Endothelial cell of umbilical vein (primary cell): Measurements from ENCODE around the gene COTL1. TPM values are rescaled to one million over a fixed set of nuclear protein-coding genes. Genes with fewer than 3 reads are reported as not detected.

Experiments
- BruUV-seq: library from RNA; stranded (reverse); fragments of 400-500 nt; replicated peaks from 2 replicates; lab custom pipeline; 2021; lab: Mats Ljungman, UMichigan
- CTCF ChIA-PET: fragments of 300-600, 350-600 bp; sonication (Branson Sonifier 250); formaldehyde crosslinking; loops from one replicate; lab custom pipeline; 2021; ENCODE audit warnings: antibody characterized with exemption, inconsistent platforms; lab: Charles Lee
- POLR2A ChIA-PET: fragments of 300-600, 350-600 bp; sonication (Branson Sonifier 250); formaldehyde crosslinking; loops from one replicate; lab custom pipeline; 2021; ENCODE audit warnings: antibody characterized with exemption, inconsistent platforms; lab: Charles Lee
- DNase-seq: peaks from one replicate; pipeline ENCODE4 v3.0.0-alpha.2; 2011; ENCODE audit warnings: low read depth, low spot score
- FAIRE-seq: peaks from 2 replicates; lab custom pipeline; 2011; peaks lifted over from hg19 to GRCh38; lab: Jason Lieb, UNC
- H2AFZ ChIP-seq: 2 replicates; pipeline ENCODE4 v1.6.0; 2012; ENCODE audit warnings: low read depth, low read length, control low read depth, inconsistent platforms
- H3K27ac ChIP-seq: 2 replicates; pipeline ENCODE4 v1.5.1; 2011; ENCODE audit warnings: low read depth, mild to moderate bottlenecking, control low read depth, low read length, moderate library complexity; ENCODE audit not compliant: insufficient read depth
- H3K27me3 ChIP-seq, 2 experiments: 2 replicates each; pipeline versions ENCODE4 v1.6.0 to v1.6.1; 2011; ENCODE audit warnings: low read length in 2 of 2, mixed read lengths in 1 of 2; ENCODE audit not compliant: control insufficient read depth in 2 of 2, insufficient read depth in 2 of 2
- H3K36me3 ChIP-seq, 2 experiments: 2 replicates in 1 of 2; 3 replicates in 1 of 2; pipeline ENCODE4 v1.5.1; 2011; ENCODE audit warnings: low read length in 2 of 2, mild to moderate bottlenecking in 1 of 2, moderate library complexity in 1 of 2; ENCODE audit not compliant: control insufficient read depth in 2 of 2, insufficient read depth in 2 of 2; ENCODE audit errors: extremely low read depth in 1 of 2
- H3K4me1 ChIP-seq: 3 replicates; pipeline ENCODE4 v1.5.1; 2011; ENCODE audit warnings: mild to moderate bottlenecking, low read length; ENCODE audit not compliant: control insufficient read depth, insufficient read depth; ENCODE audit errors: extremely low read depth
- H3K4me2 ChIP-seq: 2 replicates; pipeline ENCODE4 v1.6.1; 2011; ENCODE audit warnings: low read length, control low read depth, mixed read lengths; ENCODE audit not compliant: insufficient read depth
- H3K4me3 ChIP-seq, 3 experiments: fragments of 200-600 bp in 1 of 3; sonication (generic), shearing (Covaris generic) in 1 of 3; replicated peaks in 1 of 3; 2 replicates each; pipeline ENCODE4 v1.5.1; 2011 to 2016; ENCODE audit warnings: control low read depth in 3 of 3, low read length in 3 of 3, mild to moderate bottlenecking in 2 of 3, inconsistent platforms in 1 of 3, low read depth in 1 of 3, moderate library complexity in 1 of 3; ENCODE audit not compliant: insufficient read depth in 1 of 3
- H3K79me2 ChIP-seq: 2 replicates; pipeline ENCODE4 v1.6.0; 2012; ENCODE audit warnings: low read length, inconsistent platforms; ENCODE audit not compliant: control insufficient read depth, insufficient read depth
- H3K9ac ChIP-seq: replicated peaks from 2 replicates; pipeline ENCODE3; 2011; ENCODE audit warnings: low read length, control low read depth; ENCODE audit not compliant: insufficient read depth; ENCODE audit errors: extremely low read depth
- H3K9me1 ChIP-seq: replicated peaks from 3 replicates; pipeline ENCODE4 v1.6.0; 2011; ENCODE audit warnings: mild to moderate bottlenecking, low read length; ENCODE audit not compliant: control insufficient read depth, insufficient read depth; ENCODE audit errors: extremely low read depth
- H3K9me3 ChIP-seq: replicated peaks from 2 replicates; pipeline ENCODE4 v1.5.1; 2012; ENCODE audit warnings: low read length, inconsistent platforms; ENCODE audit not compliant: control insufficient read depth, insufficient read depth
- H4K20me1 ChIP-seq: replicated peaks from 2 replicates; pipeline ENCODE3; 2011; ENCODE audit warnings: mild to moderate bottlenecking, low read length; ENCODE audit not compliant: control insufficient read depth, insufficient read depth; ENCODE audit errors: extremely low read depth
- CTCF ChIP-seq, 2 donors: IDR thresholded peaks; 1 replicate in 1 of 2; 2 replicates in 1 of 2; pipeline ENCODE4 v1.5.1; 2011; ENCODE audit warnings: low read length in 2 of 2, mild to moderate bottlenecking in 2 of 2, moderate library complexity in 2 of 2, control low read depth in 1 of 2, inconsistent platforms in 1 of 2, low read depth in 1 of 2; ENCODE audit not compliant: insufficient read depth in 1 of 2; ENCODE audit errors: extremely low read depth in 1 of 2
- EZH2 ChIP-seq: IDR thresholded peaks from 2 replicates; pipeline ENCODE4 v1.6.1; 2012; ENCODE audit warnings: borderline replicate concordance, low read depth, mild to moderate bottlenecking, moderate library complexity, low read length, inconsistent platforms; ENCODE audit not compliant: severe bottlenecking
- FOS ChIP-seq: IDR thresholded peaks from 2 replicates; pipeline ENCODE4 v1.6.1; 2011; ENCODE audit warnings: mild to moderate bottlenecking, low read length, moderate library complexity, borderline replicate concordance; ENCODE audit not compliant: insufficient read depth
- GATA2 ChIP-seq: IDR thresholded peaks from 2 replicates; pipeline ENCODE4 v1.7.0; 2011; ENCODE audit warnings: low read depth, mild to moderate bottlenecking, moderate library complexity, mixed read lengths, low read length; ENCODE audit not compliant: insufficient read length, insufficient read depth
- JUN ChIP-seq: IDR thresholded peaks from 2 replicates; pipeline ENCODE4 v1.6.1; 2011; ENCODE audit warnings: borderline replicate concordance, low read depth; ENCODE audit not compliant: insufficient read length, insufficient read depth
- MAX ChIP-seq: IDR thresholded peaks from 2 replicates; pipeline ENCODE4 v1.6.1; 2011; ENCODE audit not compliant: insufficient read depth, insufficient read length
- MYC ChIP-seq: IDR thresholded peaks from one replicate; pipeline ENCODE4 v1.6.1; 2011; ENCODE audit warnings: mild to moderate bottlenecking, low read depth, low read length
- POLR2A ChIP-seq: IDR thresholded peaks from 2 replicates; pipeline ENCODE4 v1.6.1; 2012; ENCODE audit warnings: low read depth, mild to moderate bottlenecking, control low read depth, low read length
- POLR2AphosphoS5 ChIP-seq: IDR thresholded peaks from 2 replicates; pipeline ENCODE4 v1.6.1; 2012; ENCODE audit warnings: low read depth, mild to moderate bottlenecking, control low read depth, low read length, moderate library complexity; ENCODE audit not compliant: insufficient read depth
- dilution Hi-C: fragments of 300-500 bp; cut with MboI; formaldehyde crosslinking; loops from one replicate; pipeline ENCODE4 v1.15.0; 2019; ENCODE audit warnings: low sequenced_read_pairs; ENCODE audit not compliant: extremely low pct_ligation_motif_present
- intact Hi-C: fragments of 100-400 bp; cut with micrococcal nuclease; formaldehyde crosslinking; loops from one replicate; pipeline ENCODE4 v1.10.0; 2022
- polyA plus RNA-seq, 4 experiments: library from polyadenylated mRNA; depleted of rRNA in 3 of 4; stranded (reverse) in 3 of 4; unstranded in 1 of 4; fragments of >200 nt; gene quantifications; 2 replicates each; pipeline versions ENCODE4 v1.2.1 to v1.2.3, GENCODE V29; 2011 to 2012; ENCODE audit warnings: missing spikeins in 1 of 4
- total RNA-seq: library from RNA; stranded (reverse); gene quantifications from 2 replicates; pipeline ENCODE4 v1.2.3, GENCODE V29; 2021

COTL1 gene
- total and polyA plus RNA-seq, 2 donors (not counting 3 experiments of a cell fraction or from before 2014, with no cell fraction given): 90.0 to 200 TPM

DNA sequence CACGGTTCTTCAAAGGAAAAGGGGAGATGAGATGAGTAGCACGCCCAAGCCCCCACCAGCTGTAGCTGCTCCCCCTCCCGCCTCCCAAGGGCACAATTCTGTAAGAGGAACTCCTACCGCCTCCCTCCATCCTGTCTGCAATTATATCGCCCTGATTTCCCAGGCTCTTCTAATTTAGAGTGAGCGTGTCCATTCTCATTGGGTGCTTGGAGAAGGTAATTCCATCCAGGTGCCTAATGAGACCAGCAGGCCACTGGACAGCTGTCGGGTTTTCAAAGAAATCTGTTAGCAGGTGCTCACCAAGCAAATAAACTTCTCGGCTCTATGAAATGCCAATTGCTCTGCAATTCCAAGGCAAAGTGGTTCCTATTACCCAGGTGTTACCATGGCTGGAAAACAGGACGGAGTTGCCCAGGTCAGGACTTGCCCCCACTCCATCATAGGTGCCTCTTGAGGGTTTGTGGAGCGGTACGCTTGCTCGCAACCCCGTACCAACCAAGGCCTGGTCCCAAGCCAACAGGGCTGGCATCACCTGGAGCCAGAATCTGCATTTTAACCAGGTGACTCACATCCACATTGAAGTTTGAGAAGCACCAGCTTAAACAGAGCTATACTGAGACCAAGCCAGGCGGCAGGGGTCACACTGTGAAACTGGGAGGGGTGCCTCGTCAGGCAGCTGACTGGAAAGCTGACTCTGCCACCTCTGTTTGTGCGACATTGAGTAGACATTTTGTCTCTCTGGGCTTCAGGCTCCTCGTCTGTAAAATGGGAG lies 97.0 kb downstream of the COTL1 start:
- ChIA-PET POLR2A (interaction anchor here (1.0 kb wide), 1 partner anchor 97 kb away, joined by 3 read pairs; the partner anchor contains the start of gene COTL1), CTCF (interaction anchor here (0.9 to 14.0 kb wide), 6 partner anchors 10 to 206 kb away, joined by 3 to 73 read pairs (median 7); partner anchors contain the start of gene MEAK7)
- Histone ChIP-seq H3K4me3 (no peak overlapping the region), H3K27me3 (no peaks in the 10 kb centered on the region), H3K4me2 (no peak overlapping the region), H4K20me1 (no peaks in the 10 kb centered on the region), H2AFZ (no peak overlapping the region), H3K9me1 (no peaks in the 10 kb centered on the region), H3K36me3 (no peaks in the 10 kb centered on the region), H3K9me3 (no peaks in the 10 kb centered on the region), H3K79me2 (no peaks in the 10 kb centered on the region), H3K4me1 (no peaks in the 10 kb centered on the region), H3K27ac (no peak overlapping the region), H3K9ac (no peak overlapping the region)
- no peak for FAIRE-seq
- no peak for TF ChIP-seq EZH2
- no peak for TF ChIP-seq MAX
- no peak for TF ChIP-seq CTCF (IDR thresholded peaks at IDR 0.05; ENCODE audit: extremely low read depth in 1 of 2, insufficient read depth in 1 of 2, low read depth in 1 of 2, low read length in 2 of 2)
- no peak for TF ChIP-seq JUN
- TF ChIP-seq GATA2: no peak
- no peak for TF ChIP-seq MYC
- no peak for TF ChIP-seq POLR2AphosphoS5
- no peak for TF ChIP-seq FOS
- no peak for TF ChIP-seq POLR2A
- BruUV-seq: no TSS peak
- intact Hi-C loops (no loop called here), dilution Hi-C loops (loop anchor here (25.0 kb wide), 1 partner anchor 91 kb away; the partner anchor contains the start of gene COTL1)
- no peak for DNase-seq
